GM12878 (cell line): Measurements from ENCODE around the gene LPA. TPM values are rescaled to one million over a fixed set of nuclear protein-coding genes. Genes with fewer than 3 reads are reported as not detected.

Experiments used
- polyA plus RNA-seq, 11 experiments: library from polyadenylated mRNA; depleted of rRNA in 4 of 11; unstranded in 6 of 11; stranded (reverse) in 5 of 11; fragments of >200 nt; fragmentation: Nextera tagmentation in 4 of 11; fragmentation: Illumina TruSeq in 1 of 11; extraction: Ambion mirVana in 4 of 11; extraction: Trizol in 1 of 11; gene quantifications; 1 replicate in 1 of 11; 2 replicates in 10 of 11; pipeline versions ENCODE4 v1.2.1 to v1.2.3, GENCODE V29; 2011 to 2016; ENCODE audit warnings: inconsistent platforms in 2 of 11, missing spikeins in 2 of 11, low read depth in 1 of 11
- total RNA-seq, 4 experiments: library from RNA; depleted of rRNA in 3 of 4; stranded (reverse); fragments of >200 nt in 3 of 4; fragmentation: Illumina TruSeq in 1 of 4; extraction: Trizol in 1 of 4; gene quantifications; 2 replicates each; pipeline versions ENCODE4 v1.2.1 to v1.2.3, GENCODE V29; 2013 to 2021

The LPA gene
- total and polyA plus RNA-seq, 10 of the 15 experiments (the other 5 are each of a cell fraction or from before 2014, with no cell fraction given) = 0.03 to 2.8 (median 0.57) TPM

Other genes with a start within 250 kb of the LPA start
- 0.06 and 0.82 TPM in 2 replicates for gene PLG, start 38.0 kb upstream of the LPA start, total RNA-seq (2014; rRNA removed)
- gene PLG, start 38.0 kb upstream of the LPA start, total RNA-seq (2014; rRNA removed; fragmentation: Illumina TruSeq; extraction: Trizol) = 0.54 and 0.92 TPM in 2 replicates
- 0.88 and 1.2 TPM in 2 replicates for gene PLG, start 38.0 kb upstream of the LPA start, total RNA-seq (2021)
- not detected in 2 replicates for gene PLG, start 38.0 kb upstream of the LPA start, polyA plus RNA-seq (2011; rRNA removed)
- 0.32 and 1.2 TPM in 2 replicates for gene PLG, start 38.0 kb upstream of the LPA start, polyA plus RNA-seq (2014; fragmentation: Illumina TruSeq; extraction: Trizol)
- gene PLG, start 38.0 kb upstream of the LPA start, polyA plus RNA-seq (2014; fragmentation: Nextera tagmentation; extraction: Ambion mirVana) = 1 to 10 TPM in 1 of 2 experiments, under 1 TPM in 1; 0.97 to 1.6 TPM
- gene PLG, start 38.0 kb upstream of the LPA start, polyA plus RNA-seq (2014; rRNA removed) = 0.24 and 0.79 TPM in 2 replicates
- gene PLG, start 38.0 kb upstream of the LPA start, polyA plus RNA-seq (2016; fragmentation: Nextera tagmentation; extraction: Ambion mirVana) = 1 to 10 TPM; 1.5 to 3.0 TPM